A673 (cell line): ENCODE results near the gene ITGB2.

Source experiments
- CTCF ChIP-seq: fragments of 300-800, 200-600 bp; sonication (generic); conservative IDR thresholded peaks from 2 replicates; pipeline ENCODE4 v1.5.1; 2017; ENCODE audit warnings: low read depth, mild to moderate bottlenecking, antibody characterized with exemption, low read length, moderate library complexity, mixed read lengths
- EZH2 ChIP-seq: fragments of 200-600 bp; sonication (generic); IDR thresholded peaks from 2 replicates; pipeline ENCODE4 v1.6.1; 2017; ENCODE audit warnings: borderline replicate concordance, low read depth, mild to moderate bottlenecking, mixed read lengths, antibody characterized with exemption, low read length; ENCODE audit not compliant: poor library complexity, severe bottlenecking

GRCh38 chr21:44905728-44906090 lies 15.0 kb downstream of the ITGB2 start:
- no peak for TF ChIP-seq CTCF
- TF ChIP-seq EZH2 = no peak
